Esophagus muscularis mucosa (tissue), 4 donors: ENCODE data around the gene PTPN4.

Experiments used
- EP300 ChIP-seq: sonication (generic); formaldehyde crosslinking; IDR thresholded peaks from one replicate; pipeline ENCODE4 v1.6.1; 2017; ENCODE audit warnings: antibody characterized with exemption
- POLR2A ChIP-seq: fragments of 450-650 bp; IDR thresholded peaks from one replicate; pipeline ENCODE4 v1.6.1; 2017; ENCODE audit warnings: antibody characterized with exemption, moderate library complexity, mild to moderate bottlenecking, low read depth
- POLR2AphosphoS5 ChIP-seq, 2 donors: sonication (generic); formaldehyde crosslinking; IDR thresholded peaks; one replicate each; pipeline ENCODE4 v1.6.1; 2017; ENCODE audit warnings: antibody characterized with exemption in 2 of 2
- TF ChIP-seq, protein P1 (sequence below), 3 experiments: fragments of 200-600 bp in 2 of 3; fragments of 450-650 bp in 1 of 3; sonication (generic) in 2 of 3; IDR thresholded peaks; one replicate each; pipeline ENCODE4 v1.5.1; 2017 to 2019; ENCODE audit warnings: antibody characterized with exemption in 3 of 3, mild to moderate bottlenecking in 2 of 3, moderate library complexity in 1 of 3

GRCh38 chr2:119748135-119748534, 11.6 kb upstream of the PTPN4 start:
- TF ChIP-seq, protein P1, sequence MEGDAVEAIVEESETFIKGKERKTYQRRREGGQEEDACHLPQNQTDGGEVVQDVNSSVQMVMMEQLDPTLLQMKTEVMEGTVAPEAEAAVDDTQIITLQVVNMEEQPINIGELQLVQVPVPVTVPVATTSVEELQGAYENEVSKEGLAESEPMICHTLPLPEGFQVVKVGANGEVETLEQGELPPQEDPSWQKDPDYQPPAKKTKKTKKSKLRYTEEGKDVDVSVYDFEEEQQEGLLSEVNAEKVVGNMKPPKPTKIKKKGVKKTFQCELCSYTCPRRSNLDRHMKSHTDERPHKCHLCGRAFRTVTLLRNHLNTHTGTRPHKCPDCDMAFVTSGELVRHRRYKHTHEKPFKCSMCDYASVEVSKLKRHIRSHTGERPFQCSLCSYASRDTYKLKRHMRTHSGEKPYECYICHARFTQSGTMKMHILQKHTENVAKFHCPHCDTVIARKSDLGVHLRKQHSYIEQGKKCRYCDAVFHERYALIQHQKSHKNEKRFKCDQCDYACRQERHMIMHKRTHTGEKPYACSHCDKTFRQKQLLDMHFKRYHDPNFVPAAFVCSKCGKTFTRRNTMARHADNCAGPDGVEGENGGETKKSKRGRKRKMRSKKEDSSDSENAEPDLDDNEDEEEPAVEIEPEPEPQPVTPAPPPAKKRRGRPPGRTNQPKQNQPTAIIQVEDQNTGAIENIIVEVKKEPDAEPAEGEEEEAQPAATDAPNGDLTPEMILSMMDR (IDR thresholded peaks at IDR 0.05): no peak
- TF ChIP-seq POLR2AphosphoS5 (IDR thresholded peaks at IDR 0.05): no peak
- TF ChIP-seq POLR2A: no peak
- no peak for TF ChIP-seq EP300
